ENCODE measurements around the gene CYP2A7. TPM values are rescaled to one million over a fixed set of nuclear protein-coding genes. Genes with fewer than 3 reads are reported as not detected.
"Not testable (repeated sequence)": the region's sequence is repeated elsewhere in the genome, so short reads cannot be mapped to it uniquely, and the experiment has no call there.

CYP2A7 gene
- total and polyA plus RNA-seq, 9 of the 15 experiments (the other 6 are each of a cell fraction or from before 2014, with no cell fraction given) = 0.22 TPM; not detected in 8

GRCh38 chr19:40896843-40897789 lies 15.1 kb upstream of the CYP2A7 start (continued):
- TF ChIP-seq ATF3 (IDR thresholded peaks at IDR 0.05) (peak; percentile 99), JUND (IDR thresholded peaks at IDR 0.05; ENCODE audit: borderline replicate concordance, low read depth, low read length) (peak; percentile 96), JUND (tag; IDR thresholded peaks at IDR 0.05; ENCODE audit: borderline replicate concordance, low read depth, low read length) (peak; percentile 93), ATF4 (CRISPR knock-in tag; IDR thresholded peaks at IDR 0.05) (peak; percentile 96), JUN (IDR thresholded peaks at IDR 0.05; ENCODE audit: borderline replicate concordance, low read depth, low read length) (peak; percentile 89), SMAD3 (CRISPR knock-in tag; conservative IDR thresholded peaks at IDR 0.05) (peak; percentile 26; the same call in 1 of the 2 replicates), ZNF41 (CRISPR knock-in tag; conservative IDR thresholded peaks at IDR 0.05) (0 out of 2 replicates have a peak, but pooled peaks have one; percentile 42), RNF2 (IDR thresholded peaks at IDR 0.05) (peak; percentile 85), DMBX1 (CRISPR knock-in tag; IDR thresholded peaks at IDR 0.05; ENCODE audit: borderline replicate concordance) (peak; percentile 86), SOX6 (IDR thresholded peaks at IDR 0.05) (peak; percentile 80), MYC (IDR thresholded peaks at IDR 0.05; ENCODE audit: low read depth, low read length) (peak; percentile 76), MNT (conservative IDR thresholded peaks at IDR 0.05) (peak in 1 of 2 experiments; percentile 35; a peak in 1 of 4 replicates), ZNF584 (CRISPR knock-in tag; IDR thresholded peaks at IDR 0.05; ENCODE audit: low read depth) (peak; percentile 11; the same call in 1 of the 2 replicates)
- not testable (repeated sequence) for TF ChIP-seq ATF3 (CRISPR knock-in tag; conservative IDR thresholded peaks at IDR 0.05); JUN (CRISPR knock-in tag; IDR thresholded peaks at IDR 0.05; ENCODE audit: borderline replicate concordance); MYC (CRISPR knock-in tag; IDR thresholded peaks at IDR 0.05; ENCODE audit: borderline replicate concordance, low read depth)
- TF ChIP-seq, protein P1, sequence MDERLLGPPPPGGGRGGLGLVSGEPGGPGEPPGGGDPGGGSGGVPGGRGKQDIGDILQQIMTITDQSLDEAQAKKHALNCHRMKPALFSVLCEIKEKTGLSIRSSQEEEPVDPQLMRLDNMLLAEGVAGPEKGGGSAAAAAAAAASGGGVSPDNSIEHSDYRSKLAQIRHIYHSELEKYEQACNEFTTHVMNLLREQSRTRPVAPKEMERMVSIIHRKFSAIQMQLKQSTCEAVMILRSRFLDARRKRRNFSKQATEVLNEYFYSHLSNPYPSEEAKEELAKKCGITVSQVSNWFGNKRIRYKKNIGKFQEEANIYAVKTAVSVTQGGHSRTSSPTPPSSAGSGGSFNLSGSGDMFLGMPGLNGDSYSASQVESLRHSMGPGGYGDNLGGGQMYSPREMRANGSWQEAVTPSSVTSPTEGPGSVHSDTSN (CRISPR knock-in tag; IDR thresholded peaks at IDR 0.05; ENCODE audit: low read depth) = not testable (repeated sequence)
- TF ChIP-seq, protein P1 (tag; conservative IDR thresholded peaks at IDR 0.05; ENCODE audit: low read depth) = peak; percentile 79
- TF ChIP-seq, protein P2, sequence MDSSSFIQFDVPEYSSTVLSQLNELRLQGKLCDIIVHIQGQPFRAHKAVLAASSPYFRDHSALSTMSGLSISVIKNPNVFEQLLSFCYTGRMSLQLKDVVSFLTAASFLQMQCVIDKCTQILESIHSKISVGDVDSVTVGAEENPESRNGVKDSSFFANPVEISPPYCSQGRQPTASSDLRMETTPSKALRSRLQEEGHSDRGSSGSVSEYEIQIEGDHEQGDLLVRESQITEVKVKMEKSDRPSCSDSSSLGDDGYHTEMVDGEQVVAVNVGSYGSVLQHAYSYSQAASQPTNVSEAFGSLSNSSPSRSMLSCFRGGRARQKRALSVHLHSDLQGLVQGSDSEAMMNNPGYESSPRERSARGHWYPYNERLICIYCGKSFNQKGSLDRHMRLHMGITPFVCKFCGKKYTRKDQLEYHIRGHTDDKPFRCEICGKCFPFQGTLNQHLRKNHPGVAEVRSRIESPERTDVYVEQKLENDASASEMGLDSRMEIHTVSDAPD (CRISPR knock-in tag; IDR thresholded peaks at IDR 0.05) = 0 out of 2 replicates have a peak, but pooled peaks have one; percentile 11
